OCI-LY1 (cell line): ENCODE measurements around the gene C6orf52.

Experiments
- H2AFZ ChIP-seq: fragments of 200-600 bp; sonication (generic), shearing (Covaris generic); 2 replicates; pipeline ENCODE4 v1.6.0; 2014; ENCODE audit warnings: antibody characterized with exemption, mild to moderate bottlenecking, low read length
- H3F3A ChIP-seq: fragments of 200-600 bp; sonication (generic), shearing (Covaris generic); 2 replicates; pipeline ENCODE4 v1.6.0; 2014; ENCODE audit warnings: mild to moderate bottlenecking, antibody characterized with exemption, low read length, moderate library complexity; ENCODE audit not compliant: insufficient read depth
- H3K27ac ChIP-seq: fragments of 200-600 bp; sonication (generic); 2 replicates; pipeline ENCODE4 v1.5.1; 2014; ENCODE audit warnings: low read length, mixed run types, mild to moderate bottlenecking, low read depth; ENCODE audit not compliant: poor library complexity, severe bottlenecking
- H3K27me3 ChIP-seq: fragments of 200-600 bp; sonication (generic); 2 replicates; pipeline ENCODE4 v1.6.0; 2014; ENCODE audit warnings: antibody characterized with exemption, mild to moderate bottlenecking, low read length, moderate library complexity; ENCODE audit not compliant: insufficient read depth
- H3K36me3 ChIP-seq: fragments of 200-600 bp; sonication (generic); 2 replicates; pipeline ENCODE4 v1.6.1; 2014; ENCODE audit warnings: mild to moderate bottlenecking, antibody characterized with exemption, low read length, moderate library complexity, mixed read lengths; ENCODE audit not compliant: insufficient read depth
- H3K4me1 ChIP-seq: fragments of 200-600 bp; sonication (generic); 2 replicates; pipeline ENCODE4 v1.5.1; 2014; ENCODE audit warnings: mild to moderate bottlenecking, low read length, moderate library complexity; ENCODE audit not compliant: insufficient read depth, severe bottlenecking
- H3K4me2 ChIP-seq: fragments of 200-600 bp; sonication (generic), shearing (Covaris generic); 2 replicates; pipeline ENCODE4 v1.6.1; 2014; ENCODE audit warnings: low read length
- H3K4me3 ChIP-seq: fragments of 200-600 bp; sonication (generic); 2 replicates; pipeline ENCODE4 v1.5.1; 2014; ENCODE audit warnings: low read length, low read depth, mild to moderate bottlenecking, mixed read lengths; ENCODE audit not compliant: poor library complexity, severe bottlenecking
- H3K79me2 ChIP-seq: fragments of 200-600 bp; shearing (Covaris generic); 2 replicates; pipeline ENCODE4 v1.6.1; 2016; ENCODE audit warnings: mixed run types, low read length, mixed read lengths; ENCODE audit not compliant: insufficient read depth
- H3K9ac ChIP-seq: fragments of 200-600 bp; sonication (generic), shearing (Covaris generic); 2 replicates; pipeline ENCODE4 v1.6.1; 2014; ENCODE audit warnings: mild to moderate bottlenecking, low read length, mixed read lengths
- H3K9me2 ChIP-seq: fragments of 200-600 bp; sonication (generic), shearing (Covaris generic); 2 replicates; pipeline ENCODE4 v1.6.1; 2014; ENCODE audit warnings: low read depth, mild to moderate bottlenecking, low read length, mixed read lengths
- H3K9me3 ChIP-seq: fragments of 200-600 bp; shearing (Covaris generic); 2 replicates; pipeline ENCODE4 v1.6.1; 2014; ENCODE audit warnings: low read length, mixed read lengths
- H4K20me1 ChIP-seq: fragments of 200-600 bp; sonication (generic), shearing (Covaris generic); 2 replicates; pipeline ENCODE4 v1.6.0; 2016; ENCODE audit warnings: mild to moderate bottlenecking, low read length; ENCODE audit not compliant: insufficient read depth
- CTCF ChIP-seq: fragments of 200-600 bp; sonication (generic), shearing (Covaris generic); IDR thresholded peaks from 2 replicates; pipeline ENCODE4 v1.5.1; 2017; ENCODE audit warnings: mild to moderate bottlenecking, antibody characterized with exemption, low read length, moderate library complexity, mixed read lengths
- EZH2 ChIP-seq: fragments of 200-600 bp; sonication (generic), shearing (Covaris generic); IDR thresholded peaks from 2 replicates; pipeline ENCODE4 v1.8.0; 2017; ENCODE audit warnings: borderline replicate concordance, mixed run types, mild to moderate bottlenecking, antibody characterized with exemption, low read length, moderate library complexity, mixed read lengths

The C6orf52 gene

GRCh38 chr6:10658910-10659698, 35.3 kb downstream of the C6orf52 start:
- no peak overlapping the region for H3K4me3 ChIP-seq

GRCh38 chr6:10655508-10656055, 38.8 kb downstream of the C6orf52 start:
- H3K4me3 ChIP-seq = no peak overlapping the region
- H3K36me3 ChIP-seq = no peaks in the 10 kb centered on the region; the same call in 1 of the 2 replicates
- H3K4me2 ChIP-seq = no peak overlapping the region
- TF ChIP-seq CTCF = no peak
- TF ChIP-seq EZH2 = no peak
- H3K9me2 ChIP-seq = no peaks in the 10 kb centered on the region
- H2AFZ ChIP-seq = no peak overlapping the region
- H3K27ac ChIP-seq = no peak overlapping the region
- H3K9me3 ChIP-seq = no peaks in the 10 kb centered on the region
- no peaks in the 10 kb centered on the region for H4K20me1 ChIP-seq
- no peaks in the 10 kb centered on the region for H3K79me2 ChIP-seq
- no peaks in the 10 kb centered on the region for H3K4me1 ChIP-seq
- H3K27me3 ChIP-seq = no peaks in the 10 kb centered on the region
- H3F3A ChIP-seq = no peaks in the 10 kb centered on the region
- no peak overlapping the region for H3K9ac ChIP-seq

More at GRCh38 chr6:10658910-10659698, 35.3 kb downstream of the C6orf52 start:
- H3K79me2 ChIP-seq = no peaks in the 10 kb centered on the region
- H2AFZ ChIP-seq = no peak overlapping the region
- H3K9me3 ChIP-seq = no peaks in the 10 kb centered on the region
- H3K27ac ChIP-seq = no peak overlapping the region
- H3K36me3 ChIP-seq = no peaks in the 10 kb centered on the region
- H3K4me2 ChIP-seq = no peak overlapping the region
- no peaks in the 10 kb centered on the region for H3K9me2 ChIP-seq
- no peak overlapping the region for H3K9ac ChIP-seq
- TF ChIP-seq EZH2 = no peak
- H3K4me1 ChIP-seq = no peaks in the 10 kb centered on the region
- no peaks in the 10 kb centered on the region for H4K20me1 ChIP-seq
- H3F3A ChIP-seq = no peaks in the 10 kb centered on the region
- H3K27me3 ChIP-seq = no peaks in the 10 kb centered on the region; the same call in 1 of the 2 replicates

GRCh38 chr6:10644225-10644624, 50.2 kb downstream of the C6orf52 start:
- H3K9ac ChIP-seq = no peak overlapping the region
- no peak overlapping the region for H3K4me3 ChIP-seq
- H3K79me2 ChIP-seq = no peaks in the 10 kb centered on the region
- no peak overlapping the region for H3K27ac ChIP-seq
- H3K4me1 ChIP-seq = peaks cover 17% of the 10 kb centered on the region
- H4K20me1 ChIP-seq = no peaks in the 10 kb centered on the region
- H3K9me2 ChIP-seq = no peaks in the 10 kb centered on the region
- no peak overlapping the region for H2AFZ ChIP-seq
- no peaks in the 10 kb centered on the region for H3K36me3 ChIP-seq
- no peak overlapping the region for H3K4me2 ChIP-seq
- H3K9me3 ChIP-seq = no peaks in the 10 kb centered on the region
- H3F3A ChIP-seq = no peaks in the 10 kb centered on the region
- no peaks in the 10 kb centered on the region; the same call in 1 of the 2 replicates for H3K27me3 ChIP-seq
- TF ChIP-seq EZH2 = no peak
- no peak for TF ChIP-seq CTCF
